Endothelial cell of umbilical vein (primary cell): ENCODE data around the gene C11orf87. TPM values are rescaled to one million over a fixed set of nuclear protein-coding genes. Genes with fewer than 3 reads are reported as not detected.

Source experiments
- BruUV-seq: library from RNA; stranded (reverse); fragments of 400-500 nt; replicated peaks from 2 replicates; lab custom pipeline; 2021; lab: Mats Ljungman, UMichigan
- CTCF ChIA-PET: fragments of 300-600, 350-600 bp; sonication (Branson Sonifier 250); formaldehyde crosslinking; loops from one replicate; lab custom pipeline; 2021; ENCODE audit warnings: antibody characterized with exemption, inconsistent platforms; lab: Charles Lee
- POLR2A ChIA-PET: fragments of 300-600, 350-600 bp; sonication (Branson Sonifier 250); formaldehyde crosslinking; loops from one replicate; lab custom pipeline; 2021; ENCODE audit warnings: antibody characterized with exemption, inconsistent platforms; lab: Charles Lee
- DNase-seq: peaks from one replicate; pipeline ENCODE4 v3.0.0-alpha.2; 2011; ENCODE audit warnings: low read depth, low spot score
- FAIRE-seq: peaks from 2 replicates; lab custom pipeline; 2011; peaks lifted over from hg19 to GRCh38; lab: Jason Lieb, UNC
- H2AFZ ChIP-seq: 2 replicates; pipeline ENCODE4 v1.6.0; 2012; ENCODE audit warnings: low read depth, low read length, control low read depth, inconsistent platforms
- H3K27ac ChIP-seq: 2 replicates; pipeline ENCODE4 v1.5.1; 2011; ENCODE audit warnings: low read depth, mild to moderate bottlenecking, control low read depth, low read length, moderate library complexity; ENCODE audit not compliant: insufficient read depth
- H3K27me3 ChIP-seq, 2 experiments: 2 replicates each; pipeline versions ENCODE4 v1.6.0 to v1.6.1; 2011; ENCODE audit warnings: low read length in 2 of 2, mixed read lengths in 1 of 2; ENCODE audit not compliant: control insufficient read depth in 2 of 2, insufficient read depth in 2 of 2
- H3K36me3 ChIP-seq, 2 experiments: 2 replicates in 1 of 2; 3 replicates in 1 of 2; pipeline ENCODE4 v1.5.1; 2011; ENCODE audit warnings: low read length in 2 of 2, mild to moderate bottlenecking in 1 of 2, moderate library complexity in 1 of 2; ENCODE audit not compliant: control insufficient read depth in 2 of 2, insufficient read depth in 2 of 2; ENCODE audit errors: extremely low read depth in 1 of 2
- H3K4me1 ChIP-seq: 3 replicates; pipeline ENCODE4 v1.5.1; 2011; ENCODE audit warnings: mild to moderate bottlenecking, low read length; ENCODE audit not compliant: control insufficient read depth, insufficient read depth; ENCODE audit errors: extremely low read depth
- H3K4me2 ChIP-seq: 2 replicates; pipeline ENCODE4 v1.6.1; 2011; ENCODE audit warnings: low read length, control low read depth, mixed read lengths; ENCODE audit not compliant: insufficient read depth
- H3K4me3 ChIP-seq, 3 experiments: fragments of 200-600 bp in 1 of 3; sonication (generic), shearing (Covaris generic) in 1 of 3; replicated peaks in 1 of 3; 2 replicates each; pipeline ENCODE4 v1.5.1; 2011 to 2016; ENCODE audit warnings: control low read depth in 3 of 3, low read length in 3 of 3, mild to moderate bottlenecking in 2 of 3, inconsistent platforms in 1 of 3, low read depth in 1 of 3, moderate library complexity in 1 of 3; ENCODE audit not compliant: insufficient read depth in 1 of 3
- H3K79me2 ChIP-seq: 2 replicates; pipeline ENCODE4 v1.6.0; 2012; ENCODE audit warnings: low read length, inconsistent platforms; ENCODE audit not compliant: control insufficient read depth, insufficient read depth
- H3K9ac ChIP-seq: replicated peaks from 2 replicates; pipeline ENCODE3; 2011; ENCODE audit warnings: low read length, control low read depth; ENCODE audit not compliant: insufficient read depth; ENCODE audit errors: extremely low read depth
- H3K9me1 ChIP-seq: replicated peaks from 3 replicates; pipeline ENCODE4 v1.6.0; 2011; ENCODE audit warnings: mild to moderate bottlenecking, low read length; ENCODE audit not compliant: control insufficient read depth, insufficient read depth; ENCODE audit errors: extremely low read depth
- H3K9me3 ChIP-seq: replicated peaks from 2 replicates; pipeline ENCODE4 v1.5.1; 2012; ENCODE audit warnings: low read length, inconsistent platforms; ENCODE audit not compliant: control insufficient read depth, insufficient read depth
- H4K20me1 ChIP-seq: replicated peaks from 2 replicates; pipeline ENCODE3; 2011; ENCODE audit warnings: mild to moderate bottlenecking, low read length; ENCODE audit not compliant: control insufficient read depth, insufficient read depth; ENCODE audit errors: extremely low read depth
- CTCF ChIP-seq, 2 donors: IDR thresholded peaks; 1 replicate in 1 of 2; 2 replicates in 1 of 2; pipeline ENCODE4 v1.5.1; 2011; ENCODE audit warnings: low read length in 2 of 2, mild to moderate bottlenecking in 2 of 2, moderate library complexity in 2 of 2, control low read depth in 1 of 2, inconsistent platforms in 1 of 2, low read depth in 1 of 2; ENCODE audit not compliant: insufficient read depth in 1 of 2; ENCODE audit errors: extremely low read depth in 1 of 2
- EZH2 ChIP-seq: IDR thresholded peaks from 2 replicates; pipeline ENCODE4 v1.6.1; 2012; ENCODE audit warnings: borderline replicate concordance, low read depth, mild to moderate bottlenecking, moderate library complexity, low read length, inconsistent platforms; ENCODE audit not compliant: severe bottlenecking
- FOS ChIP-seq: IDR thresholded peaks from 2 replicates; pipeline ENCODE4 v1.6.1; 2011; ENCODE audit warnings: mild to moderate bottlenecking, low read length, moderate library complexity, borderline replicate concordance; ENCODE audit not compliant: insufficient read depth
- GATA2 ChIP-seq: IDR thresholded peaks from 2 replicates; pipeline ENCODE4 v1.7.0; 2011; ENCODE audit warnings: low read depth, mild to moderate bottlenecking, moderate library complexity, mixed read lengths, low read length; ENCODE audit not compliant: insufficient read length, insufficient read depth
- JUN ChIP-seq: IDR thresholded peaks from 2 replicates; pipeline ENCODE4 v1.6.1; 2011; ENCODE audit warnings: borderline replicate concordance, low read depth; ENCODE audit not compliant: insufficient read length, insufficient read depth
- MAX ChIP-seq: IDR thresholded peaks from 2 replicates; pipeline ENCODE4 v1.6.1; 2011; ENCODE audit not compliant: insufficient read depth, insufficient read length
- MYC ChIP-seq: IDR thresholded peaks from one replicate; pipeline ENCODE4 v1.6.1; 2011; ENCODE audit warnings: mild to moderate bottlenecking, low read depth, low read length
- POLR2A ChIP-seq: IDR thresholded peaks from 2 replicates; pipeline ENCODE4 v1.6.1; 2012; ENCODE audit warnings: low read depth, mild to moderate bottlenecking, control low read depth, low read length
- POLR2AphosphoS5 ChIP-seq: IDR thresholded peaks from 2 replicates; pipeline ENCODE4 v1.6.1; 2012; ENCODE audit warnings: low read depth, mild to moderate bottlenecking, control low read depth, low read length, moderate library complexity; ENCODE audit not compliant: insufficient read depth
- dilution Hi-C: fragments of 300-500 bp; cut with MboI; formaldehyde crosslinking; loops from one replicate; pipeline ENCODE4 v1.15.0; 2019; ENCODE audit warnings: low sequenced_read_pairs; ENCODE audit not compliant: extremely low pct_ligation_motif_present
- intact Hi-C: fragments of 100-400 bp; cut with micrococcal nuclease; formaldehyde crosslinking; loops from one replicate; pipeline ENCODE4 v1.10.0; 2022
- polyA plus RNA-seq, 4 experiments: library from polyadenylated mRNA; depleted of rRNA in 3 of 4; stranded (reverse) in 3 of 4; unstranded in 1 of 4; fragments of >200 nt; gene quantifications; 2 replicates each; pipeline versions ENCODE4 v1.2.1 to v1.2.3, GENCODE V29; 2011 to 2012; ENCODE audit warnings: missing spikeins in 1 of 4
- total RNA-seq: library from RNA; stranded (reverse); gene quantifications from 2 replicates; pipeline ENCODE4 v1.2.3, GENCODE V29; 2021

Gene C11orf87
- total and polyA plus RNA-seq, 2 donors (not counting 3 experiments of a cell fraction or from before 2014, with no cell fraction given) = not detected

GRCh38 chr11:109424901-109425300 lies 2.9 kb downstream of the C11orf87 start:
- CTCF ChIA-PET = interaction anchor here (0.9 kb wide), 1 partner anchor 637 kb away, joined by 3 read pairs; no protein-coding TSS in a partner anchor
- POLR2A ChIA-PET = no interaction called here
- intact Hi-C loops = no loop called here
- Histone ChIP-seq H3K9me1 (no peaks in the 10 kb centered on the region), H3K4me3 (no peak overlapping the region), H3K27me3 (peaks cover 22 to 29% of the 10 kb centered on the region in 2 experiments), H3K79me2 (no peaks in the 10 kb centered on the region), H3K36me3 (no peaks in the 10 kb centered on the region), H3K4me2 (no peak overlapping the region), H3K9me3 (no peaks in the 10 kb centered on the region), H3K9ac (no peak overlapping the region), H3K27ac (no peak overlapping the region), H4K20me1 (no peaks in the 10 kb centered on the region), H2AFZ (no peak overlapping the region), H3K4me1 (no peaks in the 10 kb centered on the region)
- DNase-seq (no peak), FAIRE-seq (no peak)
- dilution Hi-C loops = no loop called here
- no peak for TF ChIP-seq CTCF (IDR thresholded peaks at IDR 0.05; ENCODE audit: extremely low read depth in 1 of 2, insufficient read depth in 1 of 2, low read depth in 1 of 2, low read length in 2 of 2)
- no peak for TF ChIP-seq JUN
- no peak for TF ChIP-seq POLR2A
- TF ChIP-seq MYC = no peak
- no peak for TF ChIP-seq POLR2AphosphoS5
- no peak for TF ChIP-seq GATA2
- no peak for TF ChIP-seq MAX
- TF ChIP-seq FOS = no peak
- TF ChIP-seq EZH2 = no peak
- no TSS peak for BruUV-seq
